Mesenchymal stem cell (in vitro differentiated cells and primary cell): ENCODE results near the gene NSG1.

Source experiments
- DNase-seq: peaks from one replicate; pipeline ENCODE4 v3.0.0-alpha.2; 2013
- H2AFZ ChIP-seq: one replicate; pipeline ENCODE4 v1.6.1; 2013; ENCODE audit warnings: low read depth, mild to moderate bottlenecking, control low read depth, inconsistent platforms, low read length, moderate library complexity
- H2AK5ac ChIP-seq: 2 replicates; pipeline ENCODE4 v1.6.1; 2013; ENCODE audit warnings: low read length, moderate library complexity, mild to moderate bottlenecking, inconsistent platforms; ENCODE audit not compliant: severe bottlenecking
- H2BK120ac ChIP-seq: one replicate; pipeline ENCODE4 v1.6.1; 2013; ENCODE audit warnings: low read depth, mild to moderate bottlenecking, inconsistent platforms, low read length, moderate library complexity
- H2BK12ac ChIP-seq, 2 experiments: one replicate each; pipeline ENCODE4 v1.6.1; 2013; ENCODE audit warnings: inconsistent platforms in 2 of 2, low read length in 2 of 2, mild to moderate bottlenecking in 2 of 2, moderate library complexity in 2 of 2, control low read depth in 1 of 2
- H2BK15ac ChIP-seq: one replicate; pipeline ENCODE4 v1.6.1; 2013; ENCODE audit warnings: mild to moderate bottlenecking, low read depth, inconsistent platforms; ENCODE audit not compliant: poor library complexity, severe bottlenecking
- H2BK5ac ChIP-seq: 2 replicates; pipeline ENCODE4 v1.6.1; 2013; ENCODE audit warnings: low read depth, mild to moderate bottlenecking, low read length, control low read depth, inconsistent platforms; ENCODE audit not compliant: poor library complexity, severe bottlenecking
- H3K14ac ChIP-seq, 2 experiments: one replicate each; pipeline ENCODE4 v1.6.1; 2013; ENCODE audit warnings: inconsistent platforms in 2 of 2, low read length in 2 of 2, control low read depth in 1 of 2, mild to moderate bottlenecking in 1 of 2, moderate library complexity in 1 of 2
- H3K18ac ChIP-seq, 2 experiments: one replicate each; pipeline ENCODE4 v1.6.1; 2013; ENCODE audit warnings: inconsistent platforms in 2 of 2, low read length in 2 of 2, control low read depth in 1 of 2, low read depth in 1 of 2, mild to moderate bottlenecking in 1 of 2
- H3K23ac ChIP-seq, 2 experiments: one replicate each; pipeline ENCODE4 v1.6.1; 2013; ENCODE audit warnings: inconsistent platforms in 2 of 2, low read length in 2 of 2, mild to moderate bottlenecking in 2 of 2, moderate library complexity in 2 of 2, control low read depth in 1 of 2
- H3K27ac ChIP-seq: 2 replicates; pipeline ENCODE4 v1.5.1; 2013; ENCODE audit warnings: mild to moderate bottlenecking, moderate library complexity, low read length, control low read depth, inconsistent platforms; ENCODE audit not compliant: poor library complexity, severe bottlenecking
- H3K27me3 ChIP-seq, 2 experiments: 2 replicates each; pipeline versions ENCODE4 v1.6.1 to v1.7.0; 2013; ENCODE audit warnings: low read length in 2 of 2, mild to moderate bottlenecking in 2 of 2, moderate library complexity in 2 of 2, control low read depth in 1 of 2, inconsistent platforms in 1 of 2; ENCODE audit not compliant: control insufficient read depth in 1 of 2, insufficient read depth in 1 of 2
- H3K36me3 ChIP-seq, 2 experiments: 2 replicates each; pipeline versions ENCODE4 v1.6.1 to v1.7.0; 2013; ENCODE audit warnings: low read length in 2 of 2, control low read depth in 1 of 2, inconsistent platforms in 1 of 2, low read depth in 1 of 2, mild to moderate bottlenecking in 1 of 2; ENCODE audit not compliant: insufficient read depth in 2 of 2, control insufficient read depth in 1 of 2
- H3K4ac ChIP-seq, 2 experiments: one replicate each; pipeline ENCODE4 v1.6.1; 2013; ENCODE audit warnings: inconsistent platforms in 2 of 2, low read length in 2 of 2, mild to moderate bottlenecking in 2 of 2, moderate library complexity in 2 of 2, control low read depth in 1 of 2, low read depth in 1 of 2
- H3K4me1 ChIP-seq: 2 replicates; pipeline ENCODE4 v1.6.1; 2013; ENCODE audit warnings: low read depth, low read length, control low read depth; ENCODE audit not compliant: control insufficient read depth, insufficient read depth
- H3K4me2 ChIP-seq: 2 replicates; pipeline ENCODE4 v1.6.1; 2013; ENCODE audit warnings: low read length, mild to moderate bottlenecking, inconsistent platforms; ENCODE audit not compliant: poor library complexity, severe bottlenecking
- H3K4me3 ChIP-seq, 2 experiments: 2 replicates each; pipeline versions ENCODE4 v1.5.1 to v1.7.0; 2013; ENCODE audit warnings: low read length in 2 of 2, mild to moderate bottlenecking in 2 of 2, control low read depth in 1 of 2, low read depth in 1 of 2; ENCODE audit not compliant: insufficient read depth in 1 of 2
- H3K79me1 ChIP-seq: replicated peaks from 2 replicates; pipeline ENCODE4 v1.6.1; 2013; ENCODE audit warnings: mild to moderate bottlenecking, control low read depth, low read length, inconsistent platforms; ENCODE audit not compliant: poor library complexity, severe bottlenecking
- H3K9ac ChIP-seq: 2 replicates; pipeline ENCODE4 v1.7.0; 2013; ENCODE audit warnings: mild to moderate bottlenecking, low read length, moderate library complexity
- H3K9me3 ChIP-seq: 2 replicates; pipeline ENCODE4 v1.7.0; 2013; ENCODE audit warnings: mild to moderate bottlenecking, low read length; ENCODE audit not compliant: control insufficient read depth
- H4K8ac ChIP-seq: one replicate; pipeline ENCODE4 v1.6.1; 2013; ENCODE audit warnings: inconsistent platforms, mild to moderate bottlenecking, low read length, moderate library complexity
- H4K91ac ChIP-seq: one replicate; pipeline ENCODE4 v1.6.1; 2013; ENCODE audit warnings: mild to moderate bottlenecking, low read length, inconsistent platforms
- WGBS: methylation state at CpG from one replicate; pipeline ENCODE4 v1.1.7; 2013; ENCODE audit warnings: mixed read lengths; 5-methylcytosine and 5-hydroxymethylcytosine counted together

NSG1 gene

DNA sequence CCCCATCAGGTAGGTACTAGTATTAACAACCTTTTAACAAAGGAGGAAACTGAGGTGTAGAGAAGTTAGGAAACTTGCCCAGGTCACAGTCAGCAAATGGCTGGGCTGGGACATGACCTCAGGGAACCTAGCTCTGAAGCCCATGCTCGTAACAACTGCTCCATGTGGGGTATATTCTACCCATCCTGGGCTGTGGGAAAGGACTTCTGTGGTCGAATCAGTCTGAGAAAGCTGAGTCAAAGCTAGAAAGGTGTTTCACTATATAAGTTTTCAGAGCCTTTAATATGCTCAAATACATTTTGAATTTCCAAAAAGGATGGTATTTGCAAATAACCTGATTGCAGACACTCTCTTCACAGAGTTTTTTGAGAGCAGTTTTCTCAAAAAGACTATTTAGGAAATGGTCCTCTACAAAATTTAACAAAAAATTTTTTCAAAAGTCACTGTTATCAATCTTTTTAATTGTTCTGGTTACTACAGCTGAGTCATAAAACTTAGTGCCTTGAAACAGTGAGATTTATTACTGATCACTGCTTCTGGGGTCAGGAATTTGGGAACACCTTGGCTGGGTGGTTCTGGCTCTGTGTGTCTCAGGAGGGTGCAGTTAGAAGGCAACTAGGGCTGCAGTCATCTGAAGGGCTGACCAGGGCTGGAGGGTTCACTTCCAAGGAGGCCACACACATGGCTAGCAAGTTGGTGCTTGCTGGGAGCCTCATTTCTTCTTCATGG lies 53.6 kb downstream of the NSG1 start:
- no peak overlapping the region for H2BK120ac ChIP-seq
- H3K79me1 ChIP-seq: peaks cover 9% of the 10 kb centered on the region
- H4K8ac ChIP-seq: peak overlapping the region; percentile 61
- no peak overlapping the region for H2BK15ac ChIP-seq
- H2AK5ac ChIP-seq: peak overlapping the region; percentile 41
- H3K9ac ChIP-seq: no peak overlapping the region
- peak overlapping the region in 1 of 2 experiments; percentile 72 for H3K14ac ChIP-seq
- no peak overlapping the region for H3K4me3 ChIP-seq
- peaks cover 5% of the 10 kb centered on the region for H3K4me1 ChIP-seq
- peak overlapping the region in 1 of 2 experiments; percentile 40 for H3K18ac ChIP-seq
- H3K27me3 ChIP-seq: no peaks in the 10 kb centered on the region
- H3K4me2 ChIP-seq: no peak overlapping the region
- H3K23ac ChIP-seq: no peak overlapping the region
- no peak overlapping the region for H3K4ac ChIP-seq
- WGBS: 86% methylated on average over 1 of the region's 2 CpGs
- H3K9me3 ChIP-seq: no peaks in the 10 kb centered on the region
- no peak overlapping the region for H2BK12ac ChIP-seq
- H4K91ac ChIP-seq: no peak overlapping the region
- DNase-seq: no peak
- peaks cover 19 to 25% of the 10 kb centered on the region in 2 experiments for H3K36me3 ChIP-seq
- H3K27ac ChIP-seq: no peak overlapping the region
- H2BK5ac ChIP-seq: no peak overlapping the region
- H2AFZ ChIP-seq: no peak overlapping the region

DNA sequence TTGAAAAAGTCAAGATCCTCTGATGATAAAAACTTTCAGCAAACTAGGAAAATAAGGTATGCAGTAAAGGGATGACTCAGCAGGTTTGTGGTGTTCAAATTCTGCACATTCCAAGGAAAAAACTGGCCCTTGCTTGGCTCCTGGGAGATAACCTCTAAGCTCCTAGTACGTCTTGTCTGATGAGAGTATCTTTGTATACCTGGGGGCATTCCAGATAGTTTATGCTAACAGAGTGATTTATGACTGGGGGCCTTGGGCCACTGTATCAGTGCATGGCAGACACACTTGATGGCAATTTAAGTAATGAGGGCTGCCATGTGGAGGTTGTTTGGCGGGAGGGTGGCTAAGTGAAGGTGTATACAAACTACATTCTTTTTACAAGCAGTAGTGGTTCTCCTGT lies 56.9 kb downstream of the NSG1 start:
- peak; percentile 47 for DNase-seq
- no peak overlapping the region for H2BK120ac ChIP-seq
- H3K27ac ChIP-seq: peak overlapping the region; percentile 30
- WGBS: 6% methylated on average over 1 of the region's 2 CpGs
- no peak overlapping the region for H2BK12ac ChIP-seq
- peaks cover 8% of the 10 kb centered on the region for H3K79me1 ChIP-seq
- H3K4ac ChIP-seq: no peak overlapping the region
- H3K23ac ChIP-seq: no peak overlapping the region
- peak overlapping the region; percentile 62 for H2AK5ac ChIP-seq
- no peak overlapping the region for H3K4me3 ChIP-seq
- H3K9ac ChIP-seq: no peak overlapping the region
- H2BK15ac ChIP-seq: no peak overlapping the region
- H3K4me2 ChIP-seq: no peak overlapping the region
- H3K27me3 ChIP-seq: no peaks in the 10 kb centered on the region
- peaks cover 0 to 3% of the 10 kb centered on the region in 2 experiments for H3K36me3 ChIP-seq
- H3K14ac ChIP-seq: no peak overlapping the region
- no peak overlapping the region for H4K91ac ChIP-seq
- no peak overlapping the region for H2BK5ac ChIP-seq
- no peak overlapping the region for H4K8ac ChIP-seq
- peaks cover 5% of the 10 kb centered on the region for H3K4me1 ChIP-seq
- no peak overlapping the region for H3K18ac ChIP-seq
- H2AFZ ChIP-seq: no peak overlapping the region
- H3K9me3 ChIP-seq: no peaks in the 10 kb centered on the region

DNA sequence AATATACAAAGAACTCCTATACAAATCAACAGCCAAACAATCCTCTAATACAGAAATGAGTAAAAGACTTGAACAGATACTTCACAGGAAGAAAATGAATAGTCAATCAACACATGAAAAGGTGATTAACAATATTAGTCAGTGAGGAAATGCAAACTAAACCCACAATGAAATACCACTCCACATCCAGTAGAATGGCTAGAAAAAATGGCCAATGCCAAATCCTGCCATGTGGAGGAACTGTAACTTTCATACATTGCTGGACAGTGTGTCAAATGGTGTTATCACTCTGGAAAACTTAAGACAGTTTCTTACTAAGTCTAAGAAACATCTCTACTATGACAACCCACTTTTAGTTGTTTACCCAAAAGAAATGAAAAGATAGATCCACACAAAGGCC lies 59.5 kb downstream of the NSG1 start:
- Histone ChIP-seq H3K23ac (no peak overlapping the region), H3K4me3 (no peak overlapping the region), H4K91ac (no peak overlapping the region), H3K9me3 (no peaks in the 10 kb centered on the region), H3K9ac (no peak overlapping the region), H2AFZ (no peak overlapping the region), H2BK5ac (no peak overlapping the region), H3K4me1 (peaks cover 2% of the 10 kb centered on the region), H2BK12ac (no peak overlapping the region), H3K4ac (no peak overlapping the region), H3K27me3 (no peaks in the 10 kb centered on the region), H2BK15ac (no peak overlapping the region), H2BK120ac (no peak overlapping the region), H4K8ac (no peak overlapping the region), H3K18ac (no peak overlapping the region), H3K27ac (no peak overlapping the region), H3K36me3 (peaks cover 0 to 21% of the 10 kb centered on the region in 2 experiments), H3K4me2 (no peak overlapping the region), H2AK5ac (no peak overlapping the region), H3K79me1 (peaks cover 2% of the 10 kb centered on the region), H3K14ac (no peak overlapping the region)
- no peak for DNase-seq

GRCh38 chr4:4455210-4455865 lies 68.4 kb downstream of the NSG1 start:
- WGBS: 96% methylated on average over 5 of the region's 5 CpGs
- no peak overlapping the region for H3K4me2 ChIP-seq
- H3K23ac ChIP-seq: no peak overlapping the region

More at GRCh38 chr4:4455210-4455865, 68.4 kb downstream of the NSG1 start:
- Histone ChIP-seq H4K91ac (no peak overlapping the region), H2BK12ac (no peak overlapping the region), H4K8ac (no peak overlapping the region), H2BK15ac (no peak overlapping the region), H2BK5ac (no peak overlapping the region), H3K14ac (no peak overlapping the region), H3K27ac (no peak overlapping the region), H3K18ac (no peak overlapping the region), H2BK120ac (no peak overlapping the region), H3K79me1 (peaks cover 9% of the 10 kb centered on the region), H3K4me3 (no peak overlapping the region), H3K9me3 (no peaks in the 10 kb centered on the region), H2AK5ac (no peak overlapping the region), H3K27me3 (no peaks in the 10 kb centered on the region), H3K36me3 (peaks cover 17 to 93% of the 10 kb centered on the region in 2 experiments), H3K4me1 (peaks cover 11% of the 10 kb centered on the region), H3K9ac (no peak overlapping the region), H2AFZ (no peak overlapping the region), H3K4ac (no peak overlapping the region)
- no peak for DNase-seq
